ENCODE measurements around the gene KNTC1.

KNTC1 gene

GRCh38 chr12:122519418-122519817, 7.6 kb upstream of the KNTC1 start:
- TF ChIP-seq SNAI2 (CRISPR knock-in tag; IDR thresholded peaks at IDR 0.05), result no peak
- TF ChIP-seq PPARA (CRISPR knock-in tag; IDR thresholded peaks at IDR 0.05; ENCODE audit: borderline replicate concordance), result no peak
- TF ChIP-seq ZFP30 (CRISPR knock-in tag; IDR thresholded peaks at IDR 0.05), result no peak
- TF ChIP-seq TOX (CRISPR knock-in tag; IDR thresholded peaks at IDR 0.05; ENCODE audit: borderline replicate concordance), result no peak
- no peak for TF ChIP-seq TCF4 (CRISPR knock-in tag; IDR thresholded peaks at IDR 0.05; ENCODE audit: borderline replicate concordance)
- no peak for TF ChIP-seq CSRNP3 (CRISPR knock-in tag; IDR thresholded peaks at IDR 0.05)
- TF ChIP-seq ESRRG (CRISPR knock-in tag; IDR thresholded peaks at IDR 0.05), result no peak
- TF ChIP-seq GLIS3 (CRISPR knock-in tag; IDR thresholded peaks at IDR 0.05), result no peak
- TF ChIP-seq CREB5 (CRISPR knock-in tag; IDR thresholded peaks at IDR 0.05; ENCODE audit: low read depth), result no peak
- TF ChIP-seq ISL1 (CRISPR knock-in tag; IDR thresholded peaks at IDR 0.05), result no peak
- no peak for TF ChIP-seq BACH2 (CRISPR knock-in tag; IDR thresholded peaks at IDR 0.05; ENCODE audit: borderline replicate concordance)
- no peak for TF ChIP-seq ARNTL (CRISPR knock-in tag; IDR thresholded peaks at IDR 0.05; ENCODE audit: borderline replicate concordance, low read depth)
- no peak for TF ChIP-seq TSHZ2 (CRISPR knock-in tag; IDR thresholded peaks at IDR 0.05)
- no peak for TF ChIP-seq RARB (CRISPR knock-in tag; IDR thresholded peaks at IDR 0.05)
- no peak for ATAC-seq

- TF ChIP-seq PATZ1 (CRISPR knock-in tag; IDR thresholded peaks at IDR 0.05; ENCODE audit: borderline replicate concordance) (no peak), TSHZ2 (CRISPR knock-in tag; IDR thresholded peaks at IDR 0.05) (no peak), ZNF70 (CRISPR knock-in tag; IDR thresholded peaks at IDR 0.05) (no peak), PPARA (CRISPR knock-in tag; IDR thresholded peaks at IDR 0.05; ENCODE audit: borderline replicate concordance) (no peak), GLIS3 (CRISPR knock-in tag; IDR thresholded peaks at IDR 0.05) (no peak), ZNF565 (CRISPR knock-in tag; conservative IDR thresholded peaks at IDR 0.05; ENCODE audit: low read depth) (no peak), CSDC2 (CRISPR knock-in tag; IDR thresholded peaks at IDR 0.05) (no peak), ISL1 (CRISPR knock-in tag; IDR thresholded peaks at IDR 0.05) (no peak), RARB (CRISPR knock-in tag; IDR thresholded peaks at IDR 0.05) (no peak), ZNF8 (CRISPR knock-in tag; IDR thresholded peaks at IDR 0.05) (no peak)
- ATAC-seq, result no peak
Observed at GRCh38 chr12:122520676-122521075, 6.4 kb upstream of the KNTC1 start.

- no peak for ATAC-seq
- TF ChIP-seq ZC3H10 (CRISPR knock-in tag; IDR thresholded peaks at IDR 0.05) (no peak), POU6F1 (CRISPR knock-in tag; IDR thresholded peaks at IDR 0.05; ENCODE audit: borderline replicate concordance, low read depth) (no peak), RARB (CRISPR knock-in tag; IDR thresholded peaks at IDR 0.05) (no peak), ZNF8 (CRISPR knock-in tag; IDR thresholded peaks at IDR 0.05) (no peak), ISL1 (CRISPR knock-in tag; IDR thresholded peaks at IDR 0.05) (no peak), TOX (CRISPR knock-in tag; IDR thresholded peaks at IDR 0.05; ENCODE audit: borderline replicate concordance) (no peak), CSDC2 (CRISPR knock-in tag; IDR thresholded peaks at IDR 0.05) (no peak), GLIS3 (CRISPR knock-in tag; IDR thresholded peaks at IDR 0.05) (no peak), PPARA (CRISPR knock-in tag; IDR thresholded peaks at IDR 0.05; ENCODE audit: borderline replicate concordance) (no peak), ESRRG (CRISPR knock-in tag; IDR thresholded peaks at IDR 0.05) (no peak), SNAI2 (CRISPR knock-in tag; IDR thresholded peaks at IDR 0.05) (no peak), PATZ1 (CRISPR knock-in tag; IDR thresholded peaks at IDR 0.05; ENCODE audit: borderline replicate concordance) (no peak)
Observed at GRCh38 chr12:122523280-122523679, 3.8 kb upstream of the KNTC1 start.

Measured in SK-N-SH treated with all-trans-retinoic acid at 6 μM for 48 hours (cell line).